Activated T-helper 17 cell treated with anti-CD3 and anti-CD28 coated beads, Interleukin-2, amount 50 U/mL, for 72 hours (primary cell): ENCODE results near the gene DAGLA. TPM values are rescaled to one million over a fixed set of nuclear protein-coding genes. Genes with fewer than 3 reads are reported as not detected.

Source experiments
- ATAC-seq: fragments of 150-1000 bp; cut with Tn5 transposase; replicated peaks from 2 replicates; pipeline ENCODE4 v1.10.0; 2021; ENCODE audit warnings: mild to moderate bottlenecking, moderate library complexity
- H3K27ac Mint-ChIP-seq: one replicate; pipeline ENCODE4 v1.8.0; 2022; ENCODE audit warnings: mixed read lengths
- H3K27me3 Mint-ChIP-seq: one replicate; pipeline ENCODE4 v1.8.0; 2022; ENCODE audit warnings: mixed read lengths
- H3K36me3 Mint-ChIP-seq: one replicate; pipeline ENCODE4 v1.8.0; 2022; ENCODE audit warnings: low read depth, mild to moderate bottlenecking, mixed read lengths
- H3K4me1 Mint-ChIP-seq: one replicate; pipeline ENCODE4 v1.8.0; 2022; ENCODE audit warnings: mixed read lengths
- H3K4me3 Mint-ChIP-seq: one replicate; pipeline ENCODE4 v1.8.0; 2022; ENCODE audit warnings: mild to moderate bottlenecking, mixed read lengths
- H3K9me3 Mint-ChIP-seq: one replicate; pipeline ENCODE4 v1.8.0; 2022; ENCODE audit warnings: mixed read lengths
- total RNA-seq, 2 donors: library from RNA; stranded (reverse); gene quantifications; one replicate each; pipeline ENCODE4 v1.2.3, GENCODE V29; 2022

The DAGLA gene
- total RNA-seq, 2 donors from 2014 or later: 0.11 to 0.13 TPM

DNA sequence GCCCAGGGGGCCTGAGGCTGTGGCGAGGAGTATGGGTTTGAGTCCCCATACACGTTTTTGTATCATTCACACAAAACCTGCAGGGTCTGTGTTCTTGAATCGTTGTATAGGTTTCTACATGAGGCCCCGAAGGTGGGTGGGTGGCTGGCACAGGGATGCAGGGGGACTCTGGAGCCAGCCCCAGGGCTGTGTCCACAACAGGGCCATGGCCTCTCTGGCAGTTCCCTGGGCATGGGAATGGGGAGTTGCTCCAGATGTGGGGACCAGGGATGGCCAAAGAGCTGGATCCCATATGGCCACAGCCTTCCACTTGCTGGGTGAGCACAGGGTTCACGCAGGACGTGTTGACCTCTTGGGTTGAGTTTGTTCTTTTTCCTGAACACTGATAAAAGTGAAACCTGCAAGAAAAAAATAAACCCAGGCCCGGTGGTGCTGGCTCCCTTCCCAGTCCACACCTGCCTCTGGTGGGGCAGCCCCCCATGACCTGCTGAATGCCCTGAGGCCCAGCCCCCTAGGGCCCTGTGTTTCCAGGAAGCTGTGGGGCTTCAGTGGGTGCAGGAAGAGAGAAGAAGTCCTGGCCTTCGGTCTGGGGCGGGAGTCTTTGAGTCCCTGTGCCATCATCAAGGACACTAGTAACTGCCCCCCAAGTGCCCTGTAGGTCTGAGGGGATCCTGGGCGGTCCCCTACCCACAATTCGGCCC, 88.3 kb downstream of the DAGLA start:
- Mint-ChIP-seq H3K27me3 (no peaks in the 10 kb centered on the region), H3K36me3 (no peaks in the 10 kb centered on the region), H3K4me3 (no peak overlapping the region), H3K27ac (no peak overlapping the region), H3K4me1 (no peaks in the 10 kb centered on the region), H3K9me3 (no peaks in the 10 kb centered on the region)
- no peak for ATAC-seq

GRCh38 chr11:61769169-61769920, 89.2 kb downstream of the DAGLA start:
- H3K4me1 Mint-ChIP-seq: no peaks in the 10 kb centered on the region
- no peak for ATAC-seq
- H3K36me3 Mint-ChIP-seq: no peaks in the 10 kb centered on the region
- H3K9me3 Mint-ChIP-seq: no peaks in the 10 kb centered on the region
- no peaks in the 10 kb centered on the region for H3K27me3 Mint-ChIP-seq
- H3K4me3 Mint-ChIP-seq: no peak overlapping the region
- H3K27ac Mint-ChIP-seq: no peak overlapping the region

- no peaks in the 10 kb centered on the region for H3K27me3 Mint-ChIP-seq
- no peak overlapping the region for H3K27ac Mint-ChIP-seq
- H3K36me3 Mint-ChIP-seq: no peaks in the 10 kb centered on the region
- H3K4me3 Mint-ChIP-seq: no peak overlapping the region
- no peaks in the 10 kb centered on the region for H3K4me1 Mint-ChIP-seq
- ATAC-seq: no peak
- H3K9me3 Mint-ChIP-seq: no peaks in the 10 kb centered on the region
Observed at GRCh38 chr11:61769946-61770683, 89.9 kb downstream of the DAGLA start.

- H3K4me3 Mint-ChIP-seq: no peak overlapping the region
- no peaks in the 10 kb centered on the region for H3K9me3 Mint-ChIP-seq
- no peaks in the 10 kb centered on the region for H3K27me3 Mint-ChIP-seq
- H3K36me3 Mint-ChIP-seq: no peaks in the 10 kb centered on the region
- no peak for ATAC-seq
- peak overlapping the region; percentile 74 for H3K27ac Mint-ChIP-seq
- no peaks in the 10 kb centered on the region for H3K4me1 Mint-ChIP-seq
Observed at GRCh38 chr11:61771195-61771894, 91.2 kb downstream of the DAGLA start.

GRCh38 chr11:61771985-61772455, 91.8 kb downstream of the DAGLA start:
- Mint-ChIP-seq H3K36me3 (no peaks in the 10 kb centered on the region), H3K4me3 (no peak overlapping the region), H3K4me1 (no peaks in the 10 kb centered on the region), H3K9me3 (no peaks in the 10 kb centered on the region), H3K27me3 (no peaks in the 10 kb centered on the region), H3K27ac (no peak overlapping the region)
- ATAC-seq: no peak

DNA sequence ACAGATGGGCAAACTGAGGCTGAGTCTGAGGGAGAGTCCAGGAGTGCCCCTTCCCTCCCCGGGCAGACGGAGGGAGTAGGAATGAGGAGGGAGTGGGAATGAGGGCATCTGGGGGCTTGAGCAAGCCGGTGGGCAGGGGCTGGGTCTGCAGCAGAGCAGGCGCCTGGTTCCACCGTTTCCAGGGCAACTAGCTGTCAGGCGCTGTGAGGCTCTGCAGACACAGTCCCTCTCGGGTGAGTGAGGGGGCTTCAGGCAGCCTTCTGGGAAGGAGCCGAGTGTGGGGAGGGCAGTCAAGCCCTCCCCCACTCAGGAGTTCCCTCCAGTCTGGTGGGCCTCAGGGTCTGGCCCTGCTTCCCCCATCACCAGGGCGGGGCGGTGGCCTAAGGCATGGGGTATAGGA, 93.2 kb downstream of the DAGLA start:
- Mint-ChIP-seq H3K27ac (peak overlapping the region; percentile 59), H3K27me3 (no peaks in the 10 kb centered on the region), H3K9me3 (no peaks in the 10 kb centered on the region), H3K4me1 (no peaks in the 10 kb centered on the region), H3K36me3 (no peaks in the 10 kb centered on the region), H3K4me3 (no peak overlapping the region)
- no peak for ATAC-seq

- Mint-ChIP-seq H3K27ac (no peak overlapping the region), H3K9me3 (no peaks in the 10 kb centered on the region), H3K36me3 (no peaks in the 10 kb centered on the region), H3K27me3 (no peaks in the 10 kb centered on the region), H3K4me3 (no peak overlapping the region), H3K4me1 (no peaks in the 10 kb centered on the region)
- ATAC-seq: no peak
Observed at GRCh38 chr11:61773809-61774208, 93.6 kb downstream of the DAGLA start.

GRCh38 chr11:61774411-61774810, 94.2 kb downstream of the DAGLA start:
- Mint-ChIP-seq H3K9me3 (no peaks in the 10 kb centered on the region), H3K4me3 (no peak overlapping the region), H3K27ac (no peak overlapping the region), H3K36me3 (no peaks in the 10 kb centered on the region), H3K27me3 (no peaks in the 10 kb centered on the region), H3K4me1 (no peaks in the 10 kb centered on the region)
- no peak for ATAC-seq

- H3K36me3 Mint-ChIP-seq: no peaks in the 10 kb centered on the region
- no peak overlapping the region for H3K4me3 Mint-ChIP-seq
- H3K27me3 Mint-ChIP-seq: no peaks in the 10 kb centered on the region
- no peak for ATAC-seq
- no peaks in the 10 kb centered on the region for H3K9me3 Mint-ChIP-seq
- no peak overlapping the region for H3K27ac Mint-ChIP-seq
- H3K4me1 Mint-ChIP-seq: no peaks in the 10 kb centered on the region
Observed at GRCh38 chr11:61775106-61775505, 94.9 kb downstream of the DAGLA start.

- Mint-ChIP-seq H3K4me1 (no peaks in the 10 kb centered on the region), H3K27me3 (no peaks in the 10 kb centered on the region), H3K36me3 (no peaks in the 10 kb centered on the region), H3K4me3 (peak overlapping the region; percentile 39), H3K27ac (no peak overlapping the region), H3K9me3 (no peaks in the 10 kb centered on the region)
- ATAC-seq: no peak
Observed at GRCh38 chr11:61775606-61776554, 95.7 kb downstream of the DAGLA start.

DNA sequence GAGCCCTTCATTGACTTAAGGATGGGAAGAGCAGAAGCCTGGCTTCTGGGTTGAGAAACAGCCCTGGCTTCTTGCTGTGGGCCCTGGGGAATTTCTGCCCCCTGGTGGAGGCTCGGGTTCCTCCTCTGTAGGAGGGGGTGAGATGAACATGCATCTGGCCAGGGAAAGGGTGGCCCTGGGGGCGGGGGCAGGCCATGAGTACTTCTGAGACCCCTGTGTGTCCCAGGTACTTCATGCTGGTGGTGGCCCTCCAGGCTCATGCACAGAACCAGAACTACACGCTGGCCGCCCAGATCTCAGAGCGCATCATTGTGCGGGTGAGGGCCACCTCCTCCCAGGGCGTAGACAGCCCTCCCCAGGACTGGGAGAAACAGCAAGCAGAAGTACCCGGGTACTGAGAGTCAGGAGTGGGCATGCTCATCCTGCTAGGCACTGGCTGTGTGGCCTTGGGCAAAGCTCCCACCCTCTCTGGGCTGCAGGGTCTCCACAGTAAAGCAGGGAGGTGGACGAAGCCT, 96.4 kb downstream of the DAGLA start:
- Mint-ChIP-seq H3K4me3 (peak overlapping the region; percentile 39), H3K36me3 (no peaks in the 10 kb centered on the region), H3K9me3 (no peaks in the 10 kb centered on the region), H3K4me1 (no peaks in the 10 kb centered on the region), H3K27ac (no peak overlapping the region), H3K27me3 (no peaks in the 10 kb centered on the region)
- ATAC-seq: peak; percentile 68

DNA sequence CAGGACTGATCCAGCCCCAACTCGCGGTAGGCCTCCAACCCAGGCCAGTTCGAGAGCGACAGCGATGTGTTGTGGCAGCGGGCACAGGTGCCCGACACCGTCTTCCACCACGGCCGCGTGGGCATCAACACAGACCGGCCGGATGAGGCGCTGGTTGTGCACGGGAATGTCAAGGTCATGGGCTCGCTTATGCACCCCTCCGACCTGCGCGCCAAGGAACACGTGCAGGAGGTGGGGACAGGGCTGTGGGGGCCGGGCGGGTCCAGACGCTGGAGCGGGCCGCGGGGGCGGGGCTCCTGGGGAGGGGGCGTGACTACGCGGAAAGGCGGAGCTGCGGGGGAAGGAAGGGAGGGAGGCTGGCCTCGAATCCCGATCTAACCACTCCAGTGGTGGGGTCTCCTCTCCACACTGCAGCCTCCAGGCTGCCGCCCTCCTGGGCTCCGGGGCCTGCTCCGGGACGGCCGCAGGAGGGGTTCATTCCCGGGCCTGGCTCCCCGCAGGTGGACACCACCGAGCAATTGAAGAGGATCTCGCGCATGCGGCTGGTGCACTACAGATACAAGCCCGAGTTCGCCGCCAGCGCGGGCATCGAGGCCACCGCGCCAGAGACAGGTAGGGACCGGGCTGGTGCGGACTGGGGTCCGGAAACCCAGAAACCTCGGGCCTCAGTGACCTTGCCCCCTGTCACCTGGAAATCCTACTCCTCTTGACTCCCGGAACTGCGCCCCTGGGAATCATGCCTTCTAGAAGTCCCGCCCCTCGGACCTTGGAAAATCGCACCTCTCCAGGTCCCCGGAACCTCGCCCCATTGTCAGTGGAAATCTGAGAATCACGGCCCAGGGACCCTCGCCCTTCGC, 97.3 kb downstream of the DAGLA start:
- Mint-ChIP-seq H3K4me3 (peak overlapping the region; percentile 52), H3K36me3 (no peaks in the 10 kb centered on the region), H3K4me1 (no peaks in the 10 kb centered on the region), H3K9me3 (no peaks in the 10 kb centered on the region), H3K27me3 (no peaks in the 10 kb centered on the region), H3K27ac (no peak overlapping the region)
- ATAC-seq: peak; percentile 36
